ENCODE measurements around the gene SRCAP.

The SRCAP gene

DNA sequence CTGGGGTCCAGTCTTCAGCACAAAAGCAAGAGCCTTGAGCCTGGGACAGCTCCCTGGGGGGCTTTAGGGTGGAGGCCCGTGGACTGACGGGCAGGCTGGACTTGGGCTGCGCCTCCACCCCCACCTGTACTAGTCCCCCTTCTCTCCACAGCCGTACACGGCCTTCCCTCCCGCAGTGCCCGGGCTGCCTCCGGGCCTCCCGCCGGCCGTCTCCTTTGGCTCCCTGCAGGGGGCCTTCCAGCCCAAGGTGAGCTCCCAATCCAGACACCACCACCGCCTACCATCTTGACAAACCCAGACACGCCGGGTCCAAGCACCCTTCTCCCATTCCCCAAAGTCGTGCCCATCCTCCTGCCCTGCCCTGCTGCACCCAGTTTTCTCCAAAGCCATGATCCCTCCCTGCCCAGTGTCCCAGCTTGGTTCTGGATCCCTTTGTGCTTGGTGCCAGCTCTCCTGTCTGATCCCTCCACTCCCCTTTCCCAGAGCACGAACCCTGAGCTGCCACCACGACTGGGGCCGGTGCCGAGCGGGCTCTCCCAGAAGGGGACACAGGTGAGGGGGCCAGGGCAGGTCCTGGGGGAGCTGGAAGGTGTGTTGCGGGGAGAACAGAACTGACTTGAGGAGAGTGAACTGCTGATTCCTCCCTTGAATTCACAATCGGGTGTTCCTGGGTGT lies 33.7 kb upstream of the SRCAP start:
- DNase-seq (ENCODE audit: low spot score) (no peak), ATAC-seq (ENCODE audit: low read depth) (no peak)
- H3K36me3 ChIP-seq (ENCODE audit: low read depth), result peaks cover 80% of the 10 kb centered on the region
- no peaks in the 10 kb centered on the region for H3K9me3 ChIP-seq (ENCODE audit: severe bottlenecking)
- H3K4me1 ChIP-seq (ENCODE audit: insufficient read depth, poor library complexity, severe bottlenecking), result no peaks in the 10 kb centered on the region
- no peak overlapping the region for H3K27ac ChIP-seq (ENCODE audit: poor library complexity, severe bottlenecking)
- no peak overlapping the region for H3K4me3 ChIP-seq (ENCODE audit: severe bottlenecking)
- no peak for TF ChIP-seq CTCF (IDR thresholded peaks at IDR 0.05; ENCODE audit: poor library complexity, severe bottlenecking)
- no peaks in the 10 kb centered on the region for H3K27me3 ChIP-seq (ENCODE audit: insufficient read depth, poor library complexity, severe bottlenecking)

GRCh38 chr16:30665830-30666190 lies 33.2 kb upstream of the SRCAP start:
- Histone ChIP-seq H3K27me3 (ENCODE audit: insufficient read depth, poor library complexity, severe bottlenecking) (no peaks in the 10 kb centered on the region), H3K36me3 (ENCODE audit: low read depth) (peaks cover 78% of the 10 kb centered on the region), H3K9me3 (ENCODE audit: severe bottlenecking) (no peaks in the 10 kb centered on the region), H3K27ac (ENCODE audit: poor library complexity, severe bottlenecking) (no peak overlapping the region), H3K4me3 (ENCODE audit: severe bottlenecking) (no peak overlapping the region), H3K4me1 (ENCODE audit: insufficient read depth, poor library complexity, severe bottlenecking) (no peaks in the 10 kb centered on the region)
- TF ChIP-seq CTCF (IDR thresholded peaks at IDR 0.05; ENCODE audit: poor library complexity, severe bottlenecking), result no peak
- no peak for ATAC-seq (ENCODE audit: low read depth)
- no peak for DNase-seq (ENCODE audit: low spot score)

- DNase-seq (ENCODE audit: low spot score), result no peak
- H3K4me1 ChIP-seq (ENCODE audit: insufficient read depth, poor library complexity, severe bottlenecking), result no peaks in the 10 kb centered on the region
- H3K9me3 ChIP-seq (ENCODE audit: severe bottlenecking), result no peaks in the 10 kb centered on the region
- ATAC-seq (ENCODE audit: low read depth), result no peak
- no peak overlapping the region for H3K27ac ChIP-seq (ENCODE audit: poor library complexity, severe bottlenecking)
- H3K36me3 ChIP-seq (ENCODE audit: low read depth), result peaks cover 69% of the 10 kb centered on the region
- H3K27me3 ChIP-seq (ENCODE audit: insufficient read depth, poor library complexity, severe bottlenecking), result no peaks in the 10 kb centered on the region
- no peak overlapping the region for H3K4me3 ChIP-seq (ENCODE audit: severe bottlenecking)
- TF ChIP-seq CTCF (IDR thresholded peaks at IDR 0.05; ENCODE audit: poor library complexity, severe bottlenecking), result no peak
Observed at GRCh38 chr16:30666681-30667080, 32.3 kb upstream of the SRCAP start.

GRCh38 chr16:30667361-30667905 lies 31.5 kb upstream of the SRCAP start:
- DNase-seq (ENCODE audit: low spot score) (no peak), ATAC-seq (ENCODE audit: low read depth) (no peak)
- H3K9me3 ChIP-seq (ENCODE audit: severe bottlenecking), result no peaks in the 10 kb centered on the region
- no peak overlapping the region for H3K4me3 ChIP-seq (ENCODE audit: severe bottlenecking)
- H3K4me1 ChIP-seq (ENCODE audit: insufficient read depth, poor library complexity, severe bottlenecking), result no peaks in the 10 kb centered on the region
- no peak overlapping the region for H3K27ac ChIP-seq (ENCODE audit: poor library complexity, severe bottlenecking)
- H3K27me3 ChIP-seq (ENCODE audit: insufficient read depth, poor library complexity, severe bottlenecking), result no peaks in the 10 kb centered on the region
- peaks cover 61% of the 10 kb centered on the region for H3K36me3 ChIP-seq (ENCODE audit: low read depth)
- TF ChIP-seq CTCF (IDR thresholded peaks at IDR 0.05; ENCODE audit: poor library complexity, severe bottlenecking), result no peak

- no peak for TF ChIP-seq CTCF (IDR thresholded peaks at IDR 0.05; ENCODE audit: poor library complexity, severe bottlenecking)
Observed at GRCh38 chr16:30668393-30668792, 30.6 kb upstream of the SRCAP start.

More at GRCh38 chr16:30668393-30668792, 30.6 kb upstream of the SRCAP start:
- no peaks in the 10 kb centered on the region for H3K27me3 ChIP-seq (ENCODE audit: insufficient read depth, poor library complexity, severe bottlenecking)
- no peak overlapping the region for H3K27ac ChIP-seq (ENCODE audit: poor library complexity, severe bottlenecking)
- H3K9me3 ChIP-seq (ENCODE audit: severe bottlenecking), result no peaks in the 10 kb centered on the region
- DNase-seq (ENCODE audit: low spot score) (no peak), ATAC-seq (ENCODE audit: low read depth) (no peak; the same call in 2 of the 3 replicates)
- no peaks in the 10 kb centered on the region for H3K4me1 ChIP-seq (ENCODE audit: insufficient read depth, poor library complexity, severe bottlenecking)
- H3K36me3 ChIP-seq (ENCODE audit: low read depth), result peaks cover 52% of the 10 kb centered on the region
- no peak overlapping the region for H3K4me3 ChIP-seq (ENCODE audit: severe bottlenecking)
